Activated CD8-positive, alpha-beta T cell treated with anti-CD3 and anti-CD28 coated beads for 36 hours (primary cell): ENCODE results near the gene FRG1. TPM values are rescaled to one million over a fixed set of nuclear protein-coding genes. Genes with fewer than 3 reads are reported as not detected.
"Not testable (repeated sequence)": the region's sequence is repeated elsewhere in the genome, so short reads cannot be mapped to it uniquely, and the experiment has no call there.

Experiments used
- ATAC-seq: fragments of 200-7000 bp; cut with Tn5 transposase; one replicate; pipeline ENCODE4 v1.10.0; 2021; ENCODE audit warnings: mild to moderate bottlenecking, moderate library complexity
- CTCF ChIA-PET: fragments of 350-600 bp; sonication (Branson Sonifier 250); formaldehyde crosslinking; loops from one replicate; lab custom pipeline; 2021; ENCODE audit warnings: antibody characterized with exemption; lab: Charles Lee
- POLR2A ChIA-PET: fragments of 350-600 bp; sonication (Branson Sonifier 250); formaldehyde crosslinking; loops from one replicate; lab custom pipeline; 2021; ENCODE audit warnings: antibody characterized with exemption; lab: Charles Lee
- DNase-seq: peaks from one replicate; pipeline ENCODE4 v3.0.0-alpha.2; 2020
- H3K27ac Mint-ChIP-seq: one replicate; pipeline ENCODE4 v1.8.0; 2021; ENCODE audit warnings: mild to moderate bottlenecking, mixed read lengths
- H3K27me3 Mint-ChIP-seq: one replicate; pipeline ENCODE4 v1.8.0; 2021; ENCODE audit warnings: mixed read lengths
- H3K36me3 Mint-ChIP-seq: one replicate; pipeline ENCODE4 v1.8.0; 2021; ENCODE audit warnings: low read depth, mixed read lengths
- H3K4me1 Mint-ChIP-seq: one replicate; pipeline ENCODE4 v1.8.0; 2021; ENCODE audit warnings: low read depth, mixed read lengths
- H3K4me3 Mint-ChIP-seq: one replicate; pipeline ENCODE4 v1.8.0; 2021; ENCODE audit warnings: mild to moderate bottlenecking, moderate library complexity, mixed read lengths
- H3K9me3 Mint-ChIP-seq: one replicate; pipeline ENCODE4 v1.8.0; 2021; ENCODE audit warnings: mixed read lengths
- intact Hi-C: fragments of 100-400 bp; cut with micrococcal nuclease; formaldehyde crosslinking; loops from one replicate; pipeline ENCODE4 v1.10.0; 2022
- total RNA-seq, 2 experiments: library from RNA; stranded (reverse); gene quantifications; one replicate each; pipeline ENCODE4 v1.2.3, GENCODE V29; 2021
- TF ChIP-seq, protein P1 (sequence below): fragments of 200-600 bp; IDR thresholded peaks from one replicate; pipeline ENCODE4 v1.8.0; 2022; ENCODE audit warnings: antibody characterized with exemption, mild to moderate bottlenecking

Gene FRG1
- 10 to 100 TPM; 58.3 to 69.0 TPM for total RNA-seq

DNA sequence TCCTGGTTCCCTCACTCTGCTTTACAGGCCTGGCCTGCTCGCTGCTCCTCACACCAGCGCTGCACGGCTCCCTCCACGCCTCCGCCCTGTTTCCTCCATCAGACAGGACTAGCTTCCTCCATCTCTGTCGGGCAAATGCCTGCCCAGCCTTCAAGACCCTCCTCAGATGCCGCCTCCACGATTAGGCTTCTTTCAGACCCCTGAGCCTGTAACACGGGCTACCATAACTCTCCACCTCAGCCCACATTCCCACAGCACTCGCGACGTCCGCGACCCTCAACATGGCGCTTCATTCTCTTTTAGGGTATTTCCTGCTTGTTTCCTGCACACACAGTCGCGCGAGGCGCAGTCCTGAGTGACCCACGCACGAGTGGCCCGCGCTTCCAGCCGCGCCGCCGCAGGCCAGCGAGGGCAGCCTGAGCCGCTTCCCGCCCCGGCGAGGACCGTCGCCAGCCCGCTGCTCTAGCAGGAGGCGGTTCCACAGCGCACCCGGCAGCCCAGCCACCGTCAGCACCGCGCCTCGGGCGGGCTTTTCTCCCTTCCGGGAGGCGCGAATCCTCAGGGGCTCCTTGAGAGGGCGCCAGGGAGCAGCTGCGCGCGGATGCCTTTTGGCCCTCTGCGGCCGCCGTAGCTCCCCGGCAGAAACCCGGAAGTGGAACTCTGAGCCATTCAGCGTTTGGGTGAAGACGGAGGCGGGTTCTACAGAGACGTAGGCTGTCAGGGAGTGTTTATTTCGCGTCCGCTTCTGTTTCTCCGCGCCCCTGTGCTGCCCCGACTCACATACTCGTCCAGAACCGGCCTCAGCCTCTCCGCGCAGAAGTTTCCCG lies at the start of gene FRG1:
TSS of gene FRG1 (plus strand) at position 695 of the 827 bp plus-strand sequence. CDS start 138 bp downstream, outside the sequence.
- DNase-seq (peak; percentile 93), ATAC-seq (peak; percentile 98)
- TF ChIP-seq, protein P1, sequence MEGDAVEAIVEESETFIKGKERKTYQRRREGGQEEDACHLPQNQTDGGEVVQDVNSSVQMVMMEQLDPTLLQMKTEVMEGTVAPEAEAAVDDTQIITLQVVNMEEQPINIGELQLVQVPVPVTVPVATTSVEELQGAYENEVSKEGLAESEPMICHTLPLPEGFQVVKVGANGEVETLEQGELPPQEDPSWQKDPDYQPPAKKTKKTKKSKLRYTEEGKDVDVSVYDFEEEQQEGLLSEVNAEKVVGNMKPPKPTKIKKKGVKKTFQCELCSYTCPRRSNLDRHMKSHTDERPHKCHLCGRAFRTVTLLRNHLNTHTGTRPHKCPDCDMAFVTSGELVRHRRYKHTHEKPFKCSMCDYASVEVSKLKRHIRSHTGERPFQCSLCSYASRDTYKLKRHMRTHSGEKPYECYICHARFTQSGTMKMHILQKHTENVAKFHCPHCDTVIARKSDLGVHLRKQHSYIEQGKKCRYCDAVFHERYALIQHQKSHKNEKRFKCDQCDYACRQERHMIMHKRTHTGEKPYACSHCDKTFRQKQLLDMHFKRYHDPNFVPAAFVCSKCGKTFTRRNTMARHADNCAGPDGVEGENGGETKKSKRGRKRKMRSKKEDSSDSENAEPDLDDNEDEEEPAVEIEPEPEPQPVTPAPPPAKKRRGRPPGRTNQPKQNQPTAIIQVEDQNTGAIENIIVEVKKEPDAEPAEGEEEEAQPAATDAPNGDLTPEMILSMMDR = peak; percentile 92
- Mint-ChIP-seq H3K36me3 (peaks cover 51% of the 10 kb centered on the region), H3K4me1 (peaks cover 48% of the 10 kb centered on the region), H3K4me3 (peak within 1 kb of the TSS; percentile 74), H3K27me3 (no peaks in the 10 kb centered on the region), H3K27ac (peak within 1 kb of the TSS; percentile 95), H3K9me3 (peaks cover 24% of the 10 kb centered on the region)
- CTCF ChIA-PET = interaction anchor here (1.2 kb wide), 2 partner anchors 10 to 21 kb away, joined by 3 to 4 read pairs; no protein-coding TSS in a partner anchor
- POLR2A ChIA-PET = interaction anchor here (1.6 kb wide), 1 partner anchor 11 kb away, joined by 3 read pairs; no protein-coding TSS in a partner anchor
- intact Hi-C loops = no loop called here

DNA sequence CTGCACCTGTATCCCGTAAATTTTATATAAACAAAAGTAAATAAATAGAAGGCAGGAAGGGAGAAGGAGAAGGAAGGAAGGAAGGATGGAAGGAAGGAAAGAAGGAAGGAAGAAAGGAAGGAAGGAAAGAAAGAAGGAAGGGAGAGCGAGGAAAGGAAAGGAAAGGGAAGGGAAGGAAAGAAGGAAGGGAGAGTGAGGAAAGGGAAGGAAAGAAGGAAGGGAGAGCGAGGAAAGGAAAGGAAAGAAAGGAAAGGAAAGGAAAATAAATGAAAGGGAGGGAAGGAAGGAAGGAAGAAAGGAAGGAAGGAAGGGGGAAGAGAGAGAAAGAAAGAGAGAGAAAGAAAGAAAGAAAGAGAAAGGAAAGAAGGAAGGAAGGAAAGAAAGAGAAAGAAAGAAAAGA lies 43.0 kb upstream of the FRG1 start:
- Mint-ChIP-seq H3K27me3 (no peaks in the 10 kb centered on the region), H3K4me3 (no peak overlapping the region), H3K9me3 (no peaks in the 10 kb centered on the region), H3K27ac (no peak overlapping the region), H3K4me1 (no peaks in the 10 kb centered on the region), H3K36me3 (no peaks in the 10 kb centered on the region)
- ATAC-seq = no peak
- POLR2A ChIA-PET = no interaction called here
- TF ChIP-seq, protein P1 = no peak
- no peak for DNase-seq
- CTCF ChIA-PET = no interaction called here
- intact Hi-C loops = no loop called here

DNA sequence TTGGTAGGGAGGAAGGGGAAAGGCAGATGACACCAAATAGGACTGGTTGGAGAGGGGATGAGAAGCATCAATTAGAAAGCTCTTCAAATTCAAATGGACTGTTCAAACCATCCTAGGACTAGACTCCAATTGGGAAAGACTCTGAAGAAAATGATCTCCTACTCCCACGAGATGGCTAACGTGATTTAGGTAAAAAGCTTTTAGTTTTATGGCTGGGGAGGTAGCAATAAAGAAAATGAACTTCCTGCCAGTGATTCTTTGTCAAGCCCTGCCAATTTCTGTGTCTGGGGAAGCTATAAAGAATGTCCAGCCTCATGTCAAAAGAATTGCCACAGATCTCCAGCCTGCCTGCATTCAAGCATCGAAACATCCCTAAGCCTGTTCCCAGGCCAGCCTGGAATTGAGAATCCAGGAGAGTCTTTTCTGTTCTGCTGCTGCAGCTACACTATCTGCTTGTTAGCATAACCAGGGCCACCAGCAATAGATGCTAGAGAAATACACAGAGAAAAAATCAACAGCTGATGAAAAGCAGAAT lies 41.1 kb upstream of the FRG1 start:
- H3K27ac Mint-ChIP-seq, CTCF ChIA-PET, DNase-seq, POLR2A ChIA-PET, H3K4me3 Mint-ChIP-seq, H3K36me3 Mint-ChIP-seq, H3K27me3 Mint-ChIP-seq, H3K9me3 Mint-ChIP-seq, ATAC-seq, H3K4me1 Mint-ChIP-seq: not testable (repeated sequence)
- intact Hi-C loops = loop anchor here (10.0 kb wide), 1 partner anchor 105 kb away; no protein-coding TSS in a partner anchor

DNA sequence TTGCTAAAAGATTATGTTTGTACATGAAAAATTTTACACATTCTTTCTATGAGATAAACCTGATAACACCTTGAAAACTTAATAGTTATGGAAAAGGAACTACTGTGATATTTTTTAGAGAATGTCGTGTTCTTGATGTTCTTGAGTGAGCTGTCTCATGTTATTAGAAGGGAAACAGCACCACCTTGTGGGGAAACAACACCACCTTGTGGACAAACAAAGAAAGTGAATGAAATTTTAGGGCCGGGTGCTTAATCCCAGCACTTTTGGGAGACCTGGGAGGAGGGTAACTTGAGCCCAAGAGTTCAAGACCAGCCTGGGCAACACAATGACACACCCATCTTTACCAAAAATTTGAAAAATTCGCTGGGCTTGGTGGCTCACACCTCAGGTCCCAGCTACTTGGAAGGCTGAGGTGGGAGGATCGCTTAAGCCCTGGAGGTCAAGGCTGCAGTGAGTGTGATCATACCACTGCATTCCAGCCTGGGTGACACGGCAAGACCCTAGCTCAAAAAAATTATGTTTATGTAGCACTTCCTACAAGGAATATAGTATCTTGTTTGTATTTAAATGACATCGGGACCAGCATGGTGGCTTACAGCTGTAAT lies 36.1 kb upstream of the FRG1 start:
- H3K36me3 Mint-ChIP-seq, H3K27ac Mint-ChIP-seq, H3K4me1 Mint-ChIP-seq, POLR2A ChIA-PET, H3K27me3 Mint-ChIP-seq, H3K4me3 Mint-ChIP-seq, H3K9me3 Mint-ChIP-seq: not testable (repeated sequence)
- ATAC-seq (peak; percentile 37), DNase-seq (peak; percentile 69)
- intact Hi-C loops = loop anchor here (10.0 kb wide), 1 partner anchor 110 kb away; no protein-coding TSS in a partner anchor
- TF ChIP-seq, protein P1 = peak; percentile 74
- CTCF ChIA-PET = interaction anchor here (1.0 to 1.7 kb wide), 7 partner anchors 12 to 110 kb away, joined by 3 to 11 read pairs (median 5); no protein-coding TSS in a partner anchor

DNA sequence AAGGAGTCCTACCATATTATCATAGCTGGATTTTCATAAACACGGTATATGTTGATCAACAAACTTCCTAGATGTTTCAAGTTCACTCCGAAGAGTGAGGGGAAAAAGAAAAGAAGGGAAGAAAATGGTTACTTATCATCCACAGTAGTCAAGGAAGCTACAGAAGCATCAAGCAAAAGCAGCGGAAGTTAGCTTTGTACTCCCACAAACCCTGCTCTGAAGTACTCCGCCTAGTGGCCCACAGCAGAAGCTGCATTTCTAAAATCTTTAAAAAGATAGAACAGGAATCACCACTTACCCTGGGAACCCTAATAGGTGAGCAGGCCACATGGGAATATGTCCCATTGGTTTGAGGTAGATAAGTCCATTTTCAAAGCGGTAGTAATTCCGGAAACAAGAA lies 28.5 kb upstream of the FRG1 start:
- Mint-ChIP-seq H3K4me1 (no peaks in the 10 kb centered on the region), H3K9me3 (peaks cover 8% of the 10 kb centered on the region)
- CTCF ChIA-PET = interaction anchor here (1.0 to 1.2 kb wide), 2 partner anchors 19 to 63 kb away, joined by 3 read pairs; no protein-coding TSS in a partner anchor

More for the DNA sequence above, 28.5 kb upstream of the FRG1 start:
- intact Hi-C loops = no loop called here
- POLR2A ChIA-PET = no interaction called here
- no peak for DNase-seq
- ATAC-seq = no peak
- no peak overlapping the region for H3K4me3 Mint-ChIP-seq
- TF ChIP-seq, protein P1 = peak; percentile 62
- H3K36me3 Mint-ChIP-seq = peaks cover 3% of the 10 kb centered on the region
- H3K27me3 Mint-ChIP-seq = peaks cover 6% of the 10 kb centered on the region
- no peak overlapping the region for H3K27ac Mint-ChIP-seq
